GM12873 (cell line): ENCODE data around the gene BBOX1.

Source experiments
- TF ChIP-seq, protein P1 (sequence below): IDR thresholded peaks from 2 replicates; pipeline ENCODE4 v1.5.1; 2012; ENCODE audit warnings: low read depth, mild to moderate bottlenecking, moderate library complexity, low read length, control low read depth; ENCODE audit not compliant: insufficient read depth; ENCODE audit errors: missing control alignments

BBOX1 gene

DNA sequence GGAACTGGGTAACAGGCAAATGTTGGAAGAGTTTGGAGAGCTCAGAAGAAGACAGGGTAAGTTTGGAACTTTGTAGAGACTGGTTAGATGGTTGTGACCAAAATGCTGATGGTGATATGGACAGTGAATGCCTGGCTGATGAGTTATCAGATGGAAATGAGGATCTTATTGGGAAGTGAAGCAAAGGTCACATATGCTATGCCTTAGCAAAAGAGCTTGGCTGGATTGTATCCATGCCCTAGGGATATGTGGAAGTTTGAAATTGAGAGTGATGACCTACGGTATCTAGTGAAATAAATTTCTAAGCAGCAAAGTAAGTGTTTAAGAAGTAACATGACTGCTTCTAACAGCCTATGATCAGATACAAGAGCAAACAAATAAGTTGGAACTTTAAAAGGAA, 17.8 kb downstream of the BBOX1 start:
- TF ChIP-seq, protein P1, sequence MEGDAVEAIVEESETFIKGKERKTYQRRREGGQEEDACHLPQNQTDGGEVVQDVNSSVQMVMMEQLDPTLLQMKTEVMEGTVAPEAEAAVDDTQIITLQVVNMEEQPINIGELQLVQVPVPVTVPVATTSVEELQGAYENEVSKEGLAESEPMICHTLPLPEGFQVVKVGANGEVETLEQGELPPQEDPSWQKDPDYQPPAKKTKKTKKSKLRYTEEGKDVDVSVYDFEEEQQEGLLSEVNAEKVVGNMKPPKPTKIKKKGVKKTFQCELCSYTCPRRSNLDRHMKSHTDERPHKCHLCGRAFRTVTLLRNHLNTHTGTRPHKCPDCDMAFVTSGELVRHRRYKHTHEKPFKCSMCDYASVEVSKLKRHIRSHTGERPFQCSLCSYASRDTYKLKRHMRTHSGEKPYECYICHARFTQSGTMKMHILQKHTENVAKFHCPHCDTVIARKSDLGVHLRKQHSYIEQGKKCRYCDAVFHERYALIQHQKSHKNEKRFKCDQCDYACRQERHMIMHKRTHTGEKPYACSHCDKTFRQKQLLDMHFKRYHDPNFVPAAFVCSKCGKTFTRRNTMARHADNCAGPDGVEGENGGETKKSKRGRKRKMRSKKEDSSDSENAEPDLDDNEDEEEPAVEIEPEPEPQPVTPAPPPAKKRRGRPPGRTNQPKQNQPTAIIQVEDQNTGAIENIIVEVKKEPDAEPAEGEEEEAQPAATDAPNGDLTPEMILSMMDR = no peak

DNA sequence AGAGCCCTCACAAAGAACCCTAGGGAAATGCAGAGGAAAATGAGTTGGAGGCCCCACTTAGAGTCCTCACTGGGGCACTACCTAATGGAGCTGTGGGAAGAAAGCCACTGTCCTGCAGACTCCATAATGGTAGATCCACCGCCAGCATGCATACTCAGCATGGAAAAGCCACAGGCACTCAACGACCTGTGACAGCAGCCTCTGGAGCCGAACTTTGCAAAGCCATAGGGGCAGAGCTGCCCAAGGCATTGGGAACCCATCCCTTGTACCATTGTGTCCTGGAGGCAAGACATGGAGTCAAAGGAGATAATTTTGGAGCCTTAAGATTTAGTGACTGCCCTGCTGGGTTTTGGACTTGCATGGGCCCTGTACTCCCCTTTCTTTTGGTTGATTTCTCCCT, 18.8 kb downstream of the BBOX1 start:
- TF ChIP-seq, protein P1 = no peak

DNA sequence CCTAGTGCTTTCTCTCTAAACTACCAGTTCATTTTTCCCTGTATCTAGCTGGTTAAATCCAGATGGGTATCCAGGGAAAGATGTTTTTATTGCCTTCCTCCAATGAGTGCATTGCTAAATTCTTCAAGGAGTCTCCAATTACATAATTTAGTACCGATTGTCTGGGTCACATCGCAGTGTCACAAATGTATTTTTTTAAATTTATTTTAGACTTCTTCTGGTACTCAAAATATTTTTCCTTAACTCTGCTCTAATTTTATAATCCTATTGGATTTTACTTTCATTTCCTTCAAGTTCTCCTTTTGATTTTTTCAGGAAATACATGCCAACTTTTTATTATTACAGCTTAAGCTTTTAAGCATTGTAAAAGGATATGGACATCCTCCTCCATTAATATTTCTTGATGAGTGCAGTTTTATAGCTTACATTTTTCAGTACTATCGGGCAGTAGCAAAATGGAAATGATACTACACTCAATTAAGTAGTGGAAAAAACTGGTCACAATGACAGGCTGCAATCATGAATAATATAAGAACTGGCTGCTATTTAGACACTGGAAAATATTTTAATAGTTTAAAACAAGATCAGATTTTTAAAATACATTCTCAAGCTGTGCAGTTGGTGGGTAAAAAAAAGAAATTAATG, 20.3 kb downstream of the BBOX1 start:
- TF ChIP-seq, protein P1 = no peak

DNA sequence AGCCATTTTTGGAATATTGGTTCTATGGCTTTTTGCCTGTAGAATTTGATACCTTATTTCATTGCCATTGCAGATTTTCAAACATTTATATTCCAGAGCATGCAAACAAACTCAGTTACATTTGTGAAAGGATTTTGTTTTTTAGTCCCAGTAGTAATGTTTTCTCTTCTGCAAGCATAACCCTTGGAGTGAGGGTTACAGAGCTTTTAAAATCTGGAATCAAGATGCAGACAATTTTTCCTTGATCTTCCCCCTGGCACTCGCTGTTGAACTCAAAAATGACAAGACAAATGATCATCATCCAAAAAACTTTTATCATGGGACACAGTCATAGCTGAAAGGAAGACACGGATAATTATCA, 20.8 kb downstream of the BBOX1 start:
- TF ChIP-seq, protein P1 = no peak

DNA sequence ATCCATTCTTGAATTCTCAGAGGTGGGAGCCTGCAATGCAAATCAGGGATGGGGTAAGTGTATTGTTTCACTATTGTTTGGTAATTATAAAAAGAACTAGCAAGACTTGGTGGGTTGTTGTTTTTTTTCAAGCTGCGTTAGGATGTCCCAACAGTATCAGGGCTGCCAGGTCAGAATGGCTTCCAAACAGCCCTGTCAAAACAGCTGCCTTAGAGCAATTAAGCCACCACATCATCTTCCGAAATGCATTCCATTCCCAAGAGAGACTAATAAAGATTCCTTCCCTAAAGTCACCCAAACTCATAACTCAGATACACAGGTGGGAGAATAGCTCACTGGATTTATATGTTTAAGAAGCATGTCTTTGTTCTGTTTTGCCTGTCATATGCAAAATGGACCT, 23.5 kb downstream of the BBOX1 start:
- TF ChIP-seq, protein P1 = no peak

DNA sequence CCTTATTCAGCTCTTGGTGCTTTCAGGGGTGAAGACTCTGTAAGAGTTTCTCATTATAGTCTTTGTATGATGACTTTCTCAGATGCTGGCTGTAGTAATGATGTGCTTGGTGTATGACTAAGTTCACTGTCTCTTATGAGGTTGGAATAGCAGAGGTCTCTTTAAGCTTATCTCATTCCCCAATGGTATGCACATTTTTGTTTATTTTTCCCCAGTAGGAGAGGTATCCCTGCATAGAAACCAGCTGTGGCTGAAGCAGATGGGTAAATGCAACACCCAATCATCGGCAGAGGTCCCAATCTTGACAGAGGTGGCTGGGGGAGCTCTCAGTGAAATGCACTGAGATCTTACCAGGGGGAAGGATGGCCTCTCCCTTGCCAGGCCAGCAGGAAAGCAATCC, 34.6 kb downstream of the BBOX1 start:
- TF ChIP-seq, protein P1 = no peak

DNA sequence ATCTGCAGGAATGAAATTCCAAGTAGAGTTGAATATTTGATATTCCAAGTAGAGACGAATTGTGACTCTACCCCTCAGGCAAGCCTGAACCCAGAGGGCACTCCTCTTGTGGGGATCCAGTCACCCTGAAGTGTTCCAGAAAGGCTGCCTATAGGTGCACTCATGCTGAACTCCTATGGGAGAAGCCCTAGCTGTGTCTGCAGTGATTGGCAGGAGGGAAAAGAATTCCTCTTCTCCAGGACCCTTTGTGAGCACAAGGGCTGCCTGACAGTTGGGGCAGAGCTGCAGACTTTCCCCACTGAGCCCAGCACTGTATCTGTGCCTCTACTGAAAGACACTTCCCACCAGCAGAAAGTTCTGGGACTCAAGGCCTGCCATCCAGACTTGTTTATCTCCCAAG, 35.0 kb downstream of the BBOX1 start:
- TF ChIP-seq, protein P1 = no peak
